Measurements from ENCODE around the gene TMEM100.

DNA sequence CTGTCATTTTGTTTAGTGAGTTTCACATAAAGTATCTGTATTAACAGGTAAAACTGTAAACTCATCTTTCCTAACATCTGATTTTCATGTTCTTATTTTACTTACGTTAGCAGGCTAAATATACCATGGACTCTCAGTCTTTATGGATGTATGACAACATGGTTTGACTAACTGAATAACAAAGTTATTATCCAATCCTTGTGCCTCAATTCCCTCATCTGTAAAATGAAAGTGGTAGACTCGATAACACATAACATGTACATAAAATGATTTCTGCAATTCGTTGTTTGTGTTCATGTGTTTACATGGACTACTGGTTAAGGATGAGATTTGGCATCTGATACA lies 18.7 kb upstream of the TMEM100 start:
- TF ChIP-seq, protein P1, sequence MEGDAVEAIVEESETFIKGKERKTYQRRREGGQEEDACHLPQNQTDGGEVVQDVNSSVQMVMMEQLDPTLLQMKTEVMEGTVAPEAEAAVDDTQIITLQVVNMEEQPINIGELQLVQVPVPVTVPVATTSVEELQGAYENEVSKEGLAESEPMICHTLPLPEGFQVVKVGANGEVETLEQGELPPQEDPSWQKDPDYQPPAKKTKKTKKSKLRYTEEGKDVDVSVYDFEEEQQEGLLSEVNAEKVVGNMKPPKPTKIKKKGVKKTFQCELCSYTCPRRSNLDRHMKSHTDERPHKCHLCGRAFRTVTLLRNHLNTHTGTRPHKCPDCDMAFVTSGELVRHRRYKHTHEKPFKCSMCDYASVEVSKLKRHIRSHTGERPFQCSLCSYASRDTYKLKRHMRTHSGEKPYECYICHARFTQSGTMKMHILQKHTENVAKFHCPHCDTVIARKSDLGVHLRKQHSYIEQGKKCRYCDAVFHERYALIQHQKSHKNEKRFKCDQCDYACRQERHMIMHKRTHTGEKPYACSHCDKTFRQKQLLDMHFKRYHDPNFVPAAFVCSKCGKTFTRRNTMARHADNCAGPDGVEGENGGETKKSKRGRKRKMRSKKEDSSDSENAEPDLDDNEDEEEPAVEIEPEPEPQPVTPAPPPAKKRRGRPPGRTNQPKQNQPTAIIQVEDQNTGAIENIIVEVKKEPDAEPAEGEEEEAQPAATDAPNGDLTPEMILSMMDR (IDR thresholded peaks at IDR 0.05; ENCODE audit: borderline replicate concordance, extremely low read depth, low read length, poor library complexity, severe bottlenecking), result no peak
- no peak for TF ChIP-seq EZH2 (IDR thresholded peaks at IDR 0.05; ENCODE audit: borderline replicate concordance, low read depth, low read length, severe bottlenecking)

Data from DND-41 (cell line).